Stimulated activated CD8-positive, alpha-beta memory T cell treated with anti-CD3 and anti-CD28 coated beads, Interleukin-2, amount 100 ng/mL, for 1 hour (primary cell): ENCODE measurements around the gene NBPF6.
"Not testable (repeated sequence)": the region's sequence is repeated elsewhere in the genome, so short reads cannot be mapped to it uniquely, and the experiment has no call there.

Source experiments
- DNase-seq, 2 donors: peaks; one replicate each; pipeline ENCODE4 v3.0.0-alpha.2; 2020; ENCODE audit warnings: low read depth in 2 of 2

The NBPF6 gene

DNA sequence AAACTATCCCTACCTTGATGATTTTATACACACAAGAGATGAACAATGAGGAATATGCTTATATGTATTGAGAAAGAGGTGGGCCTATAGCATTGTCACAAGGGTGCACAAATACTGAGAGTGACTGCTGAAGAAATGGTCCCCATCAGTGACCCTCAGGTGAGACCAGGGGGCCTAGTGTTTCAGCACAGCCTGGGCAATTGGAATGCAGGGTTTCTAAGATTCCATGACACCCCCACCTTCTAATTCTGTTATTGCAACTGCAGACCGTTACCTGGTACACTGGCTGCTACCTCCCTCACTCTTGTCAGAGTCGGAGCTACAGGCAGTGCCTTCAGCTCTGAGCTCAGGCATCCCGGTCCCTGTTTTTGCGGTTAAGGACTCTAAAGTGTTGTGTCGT lies at the start of gene NBPF6:
Gene NBPF6, plus strand, starts transcription at position 301 of the 400 bp plus-strand sequence. CDS start 259 bp downstream, outside the sequence.
- DNase-seq = not testable (repeated sequence)

DNA sequence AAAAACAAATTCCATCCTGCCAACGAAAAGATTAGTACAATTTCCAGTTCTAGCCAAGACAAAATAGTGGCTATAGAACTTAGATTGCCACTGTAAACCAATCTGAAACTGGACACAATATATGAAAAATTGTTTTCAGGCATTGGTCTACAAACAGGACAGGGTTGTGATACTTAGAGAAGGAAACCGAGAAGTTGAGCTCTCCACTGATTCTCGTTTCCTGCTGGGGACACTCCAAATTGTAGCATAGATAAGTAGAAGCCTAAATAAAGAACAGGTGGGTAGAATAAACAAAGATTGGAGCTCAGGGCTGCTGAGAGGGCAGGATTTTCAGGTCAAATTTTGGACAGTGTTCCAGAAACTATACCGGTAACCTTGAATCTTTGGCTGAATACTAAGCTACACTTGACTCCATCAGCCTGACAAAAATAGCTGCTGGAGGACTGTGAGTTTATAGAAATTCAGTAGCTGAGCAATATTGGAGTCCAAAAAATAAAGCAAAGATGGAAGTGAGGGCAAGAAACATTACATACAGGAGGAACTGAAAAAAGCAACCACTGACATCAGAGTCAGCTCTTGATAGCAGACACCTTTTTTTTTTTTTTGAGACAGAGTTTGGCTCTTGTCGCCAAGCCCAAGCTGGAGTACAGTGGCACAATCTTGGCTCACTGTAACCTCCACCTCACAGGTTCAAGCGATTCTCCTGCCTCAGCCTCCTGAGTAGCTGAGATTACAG lies 38.9 kb upstream of the NBPF6 start:
- DNase-seq = not testable (repeated sequence)

GRCh38 chr1:108420129-108420528 lies 30.0 kb upstream of the NBPF6 start:
- not testable (repeated sequence) for DNase-seq

GRCh38 chr1:108421061-108421916 lies 28.9 kb upstream of the NBPF6 start:
- not testable (repeated sequence) for DNase-seq

DNA sequence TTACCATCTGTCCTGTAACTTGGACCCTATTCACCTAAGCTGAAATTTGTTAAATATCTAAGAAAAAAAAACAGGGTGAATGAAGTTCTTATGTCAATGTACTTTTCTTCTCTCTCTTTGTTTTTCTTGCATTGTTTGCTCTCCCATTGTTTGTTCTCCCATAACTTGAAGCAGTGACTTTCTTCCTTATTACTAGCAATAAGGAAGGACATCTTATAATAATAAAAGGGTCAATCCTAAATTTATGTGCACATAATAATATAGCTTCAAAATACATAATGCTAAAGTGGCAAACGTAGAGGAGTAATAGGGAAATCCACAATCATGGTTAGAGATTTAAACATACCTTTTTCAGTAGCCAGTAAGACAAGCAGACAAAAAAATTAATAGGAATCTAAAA lies 23.3 kb upstream of the NBPF6 start:
- not testable (repeated sequence) for DNase-seq

DNA sequence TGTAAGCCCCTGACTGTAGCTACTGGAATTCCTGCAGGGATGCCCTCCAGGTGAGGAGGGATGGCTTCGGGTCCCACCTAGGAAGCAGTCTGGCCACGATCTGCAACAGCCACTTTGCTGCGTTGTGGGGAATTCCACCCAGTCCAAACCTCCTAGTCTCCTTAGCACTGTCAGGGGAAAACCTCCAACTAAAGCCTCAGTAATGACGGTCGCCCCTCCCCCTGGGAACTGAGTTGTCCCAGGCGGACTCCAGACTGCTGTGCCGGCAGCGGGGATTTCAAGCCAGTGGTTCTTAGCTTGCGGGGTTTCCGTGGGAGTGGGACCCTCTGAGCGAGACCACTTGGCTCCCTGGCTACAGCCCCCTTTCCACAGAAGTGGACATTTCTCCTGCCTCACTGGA lies 18.1 kb upstream of the NBPF6 start:
- DNase-seq = not testable (repeated sequence)

GRCh38 chr1:108433404-108433803 lies 16.7 kb upstream of the NBPF6 start:
- not testable (repeated sequence) for DNase-seq

GRCh38 chr1:108438536-108438935 lies 11.6 kb upstream of the NBPF6 start:
- DNase-seq = not testable (repeated sequence)

- not testable (repeated sequence) for DNase-seq
Observed at GRCh38 chr1:108454521-108454920, 4.4 kb downstream of the NBPF6 start.

GRCh38 chr1:108458661-108459060 lies 8.5 kb downstream of the NBPF6 start:
- DNase-seq = not testable (repeated sequence)

- not testable (repeated sequence) for DNase-seq
Observed at GRCh38 chr1:108461758-108462157, 11.6 kb downstream of the NBPF6 start.

DNA sequence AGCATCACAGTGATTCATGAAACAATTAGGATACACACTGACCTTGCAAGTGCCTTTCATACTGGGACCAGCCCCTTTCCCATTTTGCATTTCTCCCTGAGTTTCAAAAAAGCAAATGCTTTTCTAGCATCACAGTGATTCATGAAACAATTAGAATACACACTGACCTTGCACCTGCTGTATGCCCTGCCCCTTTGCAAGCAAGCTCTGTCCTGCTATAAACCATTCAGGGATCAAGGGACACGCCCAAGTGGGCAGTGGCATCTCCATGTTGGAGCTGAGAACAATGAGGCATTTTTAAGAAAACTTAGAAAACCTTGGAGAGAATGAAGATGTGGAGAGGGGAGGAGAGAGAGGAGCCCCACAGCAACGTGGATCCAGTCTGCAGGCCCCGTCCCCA lies 13.8 kb downstream of the NBPF6 start:
- DNase-seq = not testable (repeated sequence)

DNA sequence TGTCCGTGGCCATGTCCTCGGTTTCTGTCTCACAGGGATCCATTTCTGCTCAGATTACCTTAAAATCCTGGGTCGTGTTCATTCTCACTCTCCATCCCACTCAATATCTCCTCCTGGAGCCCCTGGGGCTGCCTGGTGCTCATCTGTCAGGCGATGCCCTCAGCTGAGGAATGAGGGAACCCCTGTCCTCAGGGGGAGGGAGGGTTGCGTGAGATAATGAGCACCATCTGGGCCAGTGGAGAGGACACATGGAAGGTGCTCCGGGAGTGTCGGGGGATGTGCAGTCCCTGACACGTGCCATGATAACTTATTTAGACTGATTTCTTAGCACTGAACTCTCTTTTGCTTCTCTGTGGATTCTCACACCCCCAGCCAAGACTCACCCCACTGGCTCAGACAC lies 16.0 kb downstream of the NBPF6 start:
- DNase-seq = not testable (repeated sequence)

GRCh38 chr1:108467155-108467554 lies 17.0 kb downstream of the NBPF6 start:
- DNase-seq = not testable (repeated sequence)

DNA sequence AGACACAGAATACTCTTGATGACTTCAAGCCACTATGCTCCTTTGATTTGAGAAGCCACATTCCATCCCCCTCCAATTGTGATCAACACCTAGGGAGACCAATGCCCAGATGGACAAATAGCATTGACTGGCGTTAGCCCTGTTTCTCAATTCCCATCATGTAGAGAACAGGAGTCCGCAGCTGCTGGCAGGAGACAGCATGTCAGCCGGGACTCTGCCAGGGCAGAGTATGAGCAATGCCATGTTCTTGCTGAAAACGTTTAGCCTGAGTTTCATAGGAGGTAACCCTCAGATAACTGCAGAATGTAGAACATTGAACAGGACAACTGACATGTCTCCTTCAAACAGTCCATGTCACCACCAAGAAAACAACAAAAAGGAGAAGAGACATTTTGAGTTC lies 20.6 kb downstream of the NBPF6 start:
- DNase-seq = not testable (repeated sequence)

- not testable (repeated sequence) for DNase-seq
Observed at GRCh38 chr1:108474516-108474915, 24.4 kb downstream of the NBPF6 start.

- no peak for DNase-seq
Observed at GRCh38 chr1:108478429-108479015, 28.4 kb downstream of the NBPF6 start.

- DNase-seq = no peak
Observed at GRCh38 chr1:108482708-108483107, 32.6 kb downstream of the NBPF6 start.

GRCh38 chr1:108485990-108486389 lies 35.8 kb downstream of the NBPF6 start:
- DNase-seq = not testable (repeated sequence)

GRCh38 chr1:108486707-108487106 lies 36.6 kb downstream of the NBPF6 start:
- not testable (repeated sequence) for DNase-seq

- not testable (repeated sequence) for DNase-seq
Observed at GRCh38 chr1:108495008-108495407, 44.9 kb downstream of the NBPF6 start.

DNA sequence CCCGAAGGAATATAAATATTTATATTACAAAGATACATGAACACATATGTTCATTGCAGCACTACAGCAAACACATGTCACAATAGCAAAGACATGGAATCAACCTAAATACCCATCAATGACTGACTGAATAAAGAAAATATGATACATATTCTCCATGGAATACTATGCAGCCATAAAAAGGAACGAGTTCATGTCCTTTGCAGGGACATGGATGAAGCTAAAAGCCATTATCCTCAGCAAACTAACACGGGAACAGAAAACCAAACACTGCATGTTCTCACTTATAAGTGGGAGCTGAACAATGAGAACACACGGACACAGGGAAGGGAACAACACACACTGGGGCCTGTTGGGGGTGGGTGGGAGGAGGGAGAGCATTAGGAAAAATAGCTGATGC lies 46.7 kb downstream of the NBPF6 start:
- DNase-seq = not testable (repeated sequence)
